ENCODE data around the gene APP.

GRCh38 chr21:26210614-26211013 is 40.0 kb upstream of the APP start:
- TF ChIP-seq CTCF (IDR thresholded peaks at IDR 0.05; ENCODE audit: low read depth, low read length, poor library complexity, severe bottlenecking): no peak
- no peak for TF ChIP-seq EZH2phosphoT487 (IDR thresholded peaks at IDR 0.05; ENCODE audit: borderline replicate concordance, low read length)

Measured in DOHH2 (cell line).